Activated T-helper 1 cell treated with anti-CD3 and anti-CD28 coated beads, Interleukin-12 subunit alpha, Interleukin-12 subunit beta, Interleukin-2, Interleukin-4 antibody, amounts not matched to agents 30 ng/mL and 10 ng/mL and 1 ng/mL, durations not matched to agents 14 hours and 24 hours and 36 hours (primary cell): ENCODE results near the gene BCR. TPM values are rescaled to one million over a fixed set of nuclear protein-coding genes. Genes with fewer than 3 reads are reported as not detected.
A peak's percentile ranks its signal among the peaks of the same experiment; 100 is the strongest.

ENCODE experiments used
- DNase-seq: peaks from one replicate; pipeline ENCODE4 v3.0.0; 2021; ENCODE audit warnings: low spot score
- H3K27ac Mint-ChIP-seq: one replicate; pipeline ENCODE4 v1.8.0; 2021; ENCODE audit warnings: mild to moderate bottlenecking, mixed read lengths
- H3K27me3 Mint-ChIP-seq: one replicate; pipeline ENCODE4 v1.8.0; 2022; ENCODE audit warnings: mild to moderate bottlenecking, moderate library complexity, mixed read lengths; ENCODE audit not compliant: insufficient read depth
- H3K36me3 Mint-ChIP-seq: one replicate; pipeline ENCODE4 v1.8.0; 2021; ENCODE audit warnings: low read depth, mixed read lengths
- H3K4me1 Mint-ChIP-seq: one replicate; pipeline ENCODE4 v1.8.0; 2021; ENCODE audit warnings: low read depth, mixed read lengths
- H3K4me3 Mint-ChIP-seq: one replicate; pipeline ENCODE4 v1.8.0; 2021; ENCODE audit warnings: mild to moderate bottlenecking, moderate library complexity, mixed read lengths
- H3K9me3 Mint-ChIP-seq: one replicate; pipeline ENCODE4 v1.8.0; 2021; ENCODE audit warnings: mixed read lengths
- intact Hi-C: fragments of 100-400 bp; cut with micrococcal nuclease; formaldehyde crosslinking; loops from one replicate; pipeline ENCODE4 v1.15.1; 2024
- total RNA-seq: library from RNA; stranded (reverse); gene quantifications from 2 replicates; pipeline ENCODE4 v1.2.3, GENCODE V29; 2022

BCR gene
- total RNA-seq, 1 donor from 2014 or later = 56.8 TPM

DNA sequence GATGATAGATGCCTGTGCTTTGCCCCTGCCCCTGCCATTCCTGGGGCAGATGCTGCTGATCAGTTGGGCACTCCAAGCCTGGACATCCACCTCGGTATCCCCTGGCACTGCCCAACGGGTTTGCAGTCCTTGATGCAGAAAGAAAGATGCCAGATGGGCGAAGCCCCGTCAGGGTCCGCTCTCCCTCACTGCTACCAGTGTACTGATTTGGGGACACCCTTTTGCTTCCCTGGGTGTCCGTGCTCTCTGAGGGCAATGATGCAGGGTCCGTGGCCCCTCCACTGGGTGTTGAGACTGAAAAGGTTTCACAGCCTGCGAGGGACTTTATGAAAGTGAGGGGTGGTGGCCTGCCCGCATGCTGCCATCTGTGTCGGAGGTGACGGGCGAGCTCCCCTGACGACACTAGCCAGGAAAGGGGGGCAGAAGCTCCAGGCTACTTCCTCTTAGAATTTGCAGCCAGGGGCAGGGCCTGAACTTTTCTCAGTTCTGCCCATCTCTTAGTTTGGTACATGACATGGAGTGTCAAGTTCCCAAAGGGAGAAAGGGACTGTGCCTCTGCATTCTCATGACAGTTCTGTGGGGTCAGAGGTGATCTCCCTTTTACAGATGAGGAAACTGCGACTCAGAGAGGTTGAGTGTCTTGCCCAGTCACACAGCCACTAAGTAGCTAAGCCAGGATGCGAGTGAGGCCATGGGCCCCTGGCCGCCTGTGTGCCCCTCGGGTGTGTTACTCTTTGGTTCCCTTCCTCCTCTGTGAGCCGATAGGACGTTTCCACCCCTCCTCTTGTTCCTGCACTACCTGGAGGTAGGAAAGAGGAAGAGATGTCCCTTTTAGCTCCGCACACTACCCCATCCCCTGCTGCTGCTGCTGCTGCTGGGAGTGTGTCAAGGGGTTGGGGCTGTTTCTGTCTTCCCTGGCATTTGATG, 96.6 kb downstream of the BCR start:
- Mint-ChIP-seq H3K27ac (peak overlapping the region; percentile 18), H3K36me3 (peaks cover 10% of the 10 kb centered on the region), H3K4me1 (peaks cover 31% of the 10 kb centered on the region), H3K27me3 (no peaks in the 10 kb centered on the region), H3K4me3 (no peak overlapping the region), H3K9me3 (no peaks in the 10 kb centered on the region)
- intact Hi-C loops = no loop called here
- no peak for DNase-seq

DNA sequence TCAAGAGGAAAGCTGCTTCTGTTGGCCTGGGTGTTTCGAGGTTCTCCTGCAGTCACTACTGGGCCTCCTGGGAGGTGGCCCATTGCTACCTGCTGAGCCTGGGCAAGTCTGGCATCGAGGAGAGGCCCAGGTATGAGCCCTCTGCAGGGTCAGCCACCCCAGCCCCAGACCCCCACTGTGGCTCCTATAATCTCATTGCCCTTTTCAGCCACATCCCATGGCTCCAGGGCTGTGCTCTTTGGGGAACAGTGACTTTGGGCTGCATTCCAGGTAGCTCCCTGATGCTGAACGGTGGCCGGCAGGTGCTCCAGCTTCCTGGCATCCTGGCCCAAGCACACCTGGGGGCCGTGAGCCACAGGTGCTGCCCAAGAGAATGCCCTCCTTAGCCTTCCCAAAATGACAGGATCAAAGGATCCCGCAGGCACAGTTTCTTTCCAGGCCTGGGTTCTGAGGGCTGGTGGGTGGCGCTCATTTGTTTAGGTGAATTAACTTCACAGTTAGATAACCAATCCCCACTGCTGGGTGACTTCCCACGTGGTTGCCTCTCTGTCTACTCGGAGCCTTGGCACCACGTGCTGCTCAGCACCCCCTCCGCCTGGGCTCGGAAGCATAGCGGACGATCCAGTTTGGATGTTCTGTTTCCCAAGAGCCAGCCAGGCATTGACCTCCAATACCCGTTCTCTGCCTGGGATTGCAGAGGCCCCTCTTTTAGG, 97.4 kb downstream of the BCR start:
- Mint-ChIP-seq H3K4me1 (peaks cover 31% of the 10 kb centered on the region), H3K36me3 (peaks cover 10% of the 10 kb centered on the region), H3K4me3 (no peak overlapping the region), H3K27ac (peak overlapping the region; percentile 61), H3K9me3 (no peaks in the 10 kb centered on the region), H3K27me3 (no peaks in the 10 kb centered on the region)
- DNase-seq = no peak
- intact Hi-C loops = no loop called here

DNA sequence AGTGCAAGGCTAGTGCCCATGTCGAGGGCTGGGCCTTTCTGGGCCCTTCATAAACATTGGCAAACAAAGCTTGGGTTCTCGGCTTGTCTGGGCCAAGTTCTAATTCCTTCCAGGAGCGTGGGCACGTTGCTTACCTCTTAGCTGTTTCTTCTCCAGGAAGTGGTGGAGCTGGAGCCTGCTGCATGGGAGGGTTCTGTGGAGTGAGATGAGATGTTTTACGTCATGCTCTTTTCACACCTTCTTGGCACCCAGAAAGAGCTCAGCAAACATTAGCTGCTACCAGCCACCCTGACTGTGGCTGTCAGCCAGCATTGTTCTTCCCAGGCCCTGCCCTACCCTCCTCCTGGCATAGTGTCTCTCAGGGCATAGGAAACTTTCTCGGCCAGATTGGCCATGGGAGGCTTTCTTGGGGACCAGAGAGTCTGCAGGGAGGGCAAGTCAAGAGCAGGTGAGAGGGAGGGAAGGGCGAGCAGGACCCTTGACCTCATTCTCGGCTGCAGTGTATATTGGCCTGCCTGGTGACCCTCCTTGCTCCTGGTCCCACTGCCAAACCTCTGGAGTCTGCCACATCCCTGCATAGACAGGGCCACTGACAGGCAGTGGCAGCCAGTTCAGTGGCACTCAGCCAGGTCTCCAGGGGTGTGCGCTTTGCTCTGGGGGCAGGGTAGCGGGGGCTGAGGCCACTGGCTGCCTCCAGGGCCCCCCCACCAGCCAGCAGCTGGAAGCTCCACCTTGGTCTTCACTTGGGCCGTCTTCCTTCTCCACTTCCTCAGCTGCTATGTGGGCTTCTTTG, 98.8 kb downstream of the BCR start:
- no peaks in the 10 kb centered on the region for H3K27me3 Mint-ChIP-seq
- peaks cover 31% of the 10 kb centered on the region for H3K4me1 Mint-ChIP-seq
- H3K27ac Mint-ChIP-seq = peak overlapping the region; percentile 61
- peaks cover 4% of the 10 kb centered on the region for H3K36me3 Mint-ChIP-seq
- no peaks in the 10 kb centered on the region for H3K9me3 Mint-ChIP-seq
- DNase-seq = no peak
- H3K4me3 Mint-ChIP-seq = peak overlapping the region; percentile 33
- intact Hi-C loops = no loop called here

GRCh38 chr22:23279781-23280180, 99.5 kb downstream of the BCR start:
- Mint-ChIP-seq H3K27me3 (no peaks in the 10 kb centered on the region), H3K9me3 (no peaks in the 10 kb centered on the region), H3K27ac (peak overlapping the region; percentile 58), H3K36me3 (peaks cover 2% of the 10 kb centered on the region), H3K4me3 (peak overlapping the region; percentile 33), H3K4me1 (peaks cover 31% of the 10 kb centered on the region)
- intact Hi-C loops = loop anchor here (2.0 to 5.0 kb wide), 2 partner anchors 37 to 322 kb away; no protein-coding TSS in a partner anchor
- DNase-seq = no peak

DNA sequence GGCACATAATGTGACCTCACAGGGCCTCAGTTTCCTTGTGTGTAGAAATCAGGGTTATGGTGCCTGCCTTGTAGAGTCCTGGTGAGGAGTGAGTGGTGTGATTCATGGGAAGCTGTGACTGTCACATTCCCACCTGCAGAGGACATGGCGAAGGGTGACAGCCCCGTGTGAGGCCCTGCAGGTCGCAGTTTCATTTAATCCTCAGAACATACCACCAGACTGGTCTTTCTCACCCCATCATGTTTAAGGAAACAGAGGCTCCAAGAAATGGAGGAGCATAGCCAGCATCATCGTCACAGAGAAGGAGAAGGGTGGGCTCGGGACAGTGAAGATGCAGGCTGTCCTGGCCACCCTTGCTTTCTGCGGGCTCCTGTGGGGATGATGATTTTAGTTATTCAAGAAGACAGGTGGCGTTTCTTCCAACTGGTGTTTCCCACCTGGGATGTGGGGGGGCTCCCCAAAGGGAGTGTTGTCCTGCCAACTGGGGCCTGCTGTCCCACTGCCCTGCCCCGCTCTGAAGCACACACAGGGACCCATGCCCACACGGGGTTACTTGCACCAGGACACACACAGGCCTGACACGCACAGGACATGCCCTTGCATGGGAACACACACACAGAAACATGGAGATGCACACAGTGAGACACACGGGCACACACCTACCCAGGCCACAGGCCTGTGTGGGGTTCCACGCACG, 100.2 kb downstream of the BCR start:
- intact Hi-C loops = loop anchor here (1.0 to 5.0 kb wide), 4 partner anchors 38 to 323 kb away; no protein-coding TSS in a partner anchor
- DNase-seq = no peak
- Mint-ChIP-seq H3K4me3 (no peak overlapping the region), H3K4me1 (peaks cover 31% of the 10 kb centered on the region), H3K9me3 (no peaks in the 10 kb centered on the region), H3K27me3 (no peaks in the 10 kb centered on the region), H3K27ac (peak overlapping the region; percentile 48), H3K36me3 (peaks cover 2% of the 10 kb centered on the region)

- Mint-ChIP-seq H3K4me3 (no peak overlapping the region), H3K36me3 (peaks cover 2% of the 10 kb centered on the region), H3K9me3 (no peaks in the 10 kb centered on the region), H3K4me1 (peaks cover 31% of the 10 kb centered on the region), H3K27me3 (no peaks in the 10 kb centered on the region), H3K27ac (peak overlapping the region; percentile 48)
- no peak for DNase-seq
- intact Hi-C loops = loop anchor here (1.0 to 5.0 kb wide), 4 partner anchors 38 to 324 kb away; no protein-coding TSS in a partner anchor
Measured at GRCh38 chr22:23281053-23281405, 100.7 kb downstream of the BCR start.

DNA sequence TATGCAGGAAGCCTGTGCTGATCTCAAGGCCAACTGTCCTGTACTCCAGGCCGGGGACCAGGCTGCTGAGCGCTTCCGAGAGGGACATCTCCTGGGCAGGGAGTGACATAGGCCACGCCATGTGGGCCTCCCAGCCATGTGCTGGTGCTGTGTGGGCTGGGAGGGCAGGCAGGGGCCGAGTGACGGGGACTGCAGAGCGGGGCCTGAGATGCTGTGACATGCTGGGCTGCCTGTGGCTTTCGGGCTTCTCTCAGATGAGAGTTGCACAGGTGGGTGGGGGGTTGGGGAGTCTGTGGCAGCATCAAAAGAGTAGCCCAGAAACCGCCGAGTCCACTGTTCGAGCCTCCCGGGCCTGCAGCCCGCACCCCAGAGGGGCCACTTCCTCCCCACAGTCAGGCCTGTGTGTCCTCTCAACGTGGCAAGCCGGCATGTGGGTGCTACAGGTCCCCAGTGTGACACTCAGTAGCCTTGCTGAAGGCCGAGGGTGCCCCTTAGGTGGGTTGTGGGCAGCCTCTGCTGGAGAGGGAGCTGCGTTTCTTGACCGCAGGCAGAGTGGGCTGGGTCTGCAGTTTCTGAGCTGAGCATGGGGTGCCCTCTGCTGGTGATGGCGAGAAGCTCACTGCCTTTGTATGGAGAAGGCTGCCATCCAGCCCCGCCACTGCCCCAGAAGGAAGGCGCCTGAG, 101.2 kb downstream of the BCR start:
- intact Hi-C loops = loop anchor here (1.0 to 5.0 kb wide), 4 partner anchors 39 to 324 kb away; no protein-coding TSS in a partner anchor

GRCh38 chr22:23282089-23282501, 101.8 kb downstream of the BCR start:
- H3K36me3 Mint-ChIP-seq = peaks cover 2% of the 10 kb centered on the region
- no peak for DNase-seq
- H3K4me1 Mint-ChIP-seq = peaks cover 30% of the 10 kb centered on the region
- intact Hi-C loops = loop anchor here (5.0 kb wide), 1 partner anchor 325 kb away; no protein-coding TSS in a partner anchor
- H3K27ac Mint-ChIP-seq = no peak overlapping the region
- no peak overlapping the region for H3K4me3 Mint-ChIP-seq
- H3K9me3 Mint-ChIP-seq = no peaks in the 10 kb centered on the region
- no peaks in the 10 kb centered on the region for H3K27me3 Mint-ChIP-seq

More for the DNA sequence above, 101.2 kb downstream of the BCR start:
- Mint-ChIP-seq H3K4me3 (no peak overlapping the region), H3K27ac (no peak overlapping the region), H3K4me1 (peaks cover 31% of the 10 kb centered on the region), H3K36me3 (peaks cover 2% of the 10 kb centered on the region), H3K9me3 (no peaks in the 10 kb centered on the region), H3K27me3 (no peaks in the 10 kb centered on the region)
- DNase-seq = peak; percentile 68

GRCh38 chr22:23282516-23282915, 102.2 kb downstream of the BCR start:
- no peaks in the 10 kb centered on the region for H3K9me3 Mint-ChIP-seq
- H3K36me3 Mint-ChIP-seq = peaks cover under 1% of the 10 kb centered on the region
- H3K4me3 Mint-ChIP-seq = no peak overlapping the region
- H3K27ac Mint-ChIP-seq = no peak overlapping the region
- intact Hi-C loops = loop anchor here (5.0 kb wide), 1 partner anchor 325 kb away; no protein-coding TSS in a partner anchor
- DNase-seq = no peak
- peaks cover 26% of the 10 kb centered on the region for H3K4me1 Mint-ChIP-seq
- H3K27me3 Mint-ChIP-seq = no peaks in the 10 kb centered on the region

DNA sequence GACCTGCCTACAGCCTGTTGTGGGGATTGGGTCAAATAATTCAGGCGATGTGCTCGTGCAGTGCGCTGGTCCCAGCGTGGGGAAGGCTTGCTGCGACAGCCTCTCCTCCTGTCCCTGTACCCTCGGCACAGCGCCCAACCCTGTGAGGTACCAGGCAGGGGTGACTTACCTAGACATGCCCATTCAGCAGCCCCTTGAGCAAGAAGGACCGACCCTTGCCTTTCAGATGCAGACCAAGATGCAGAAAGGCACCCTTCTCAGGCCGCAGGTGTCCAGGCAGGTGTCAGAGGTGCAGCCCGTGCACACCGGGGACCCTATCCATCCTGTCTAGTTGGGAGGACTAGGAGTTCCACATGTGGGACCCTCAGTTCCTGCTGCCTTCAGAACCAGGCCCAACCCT, 102.7 kb downstream of the BCR start:
- H3K27me3 Mint-ChIP-seq = no peaks in the 10 kb centered on the region
- intact Hi-C loops = loop anchor here (5.0 kb wide), 1 partner anchor 326 kb away; no protein-coding TSS in a partner anchor
- H3K27ac Mint-ChIP-seq = no peak overlapping the region
- no peak for DNase-seq
- H3K4me3 Mint-ChIP-seq = no peak overlapping the region
- H3K4me1 Mint-ChIP-seq = peaks cover 25% of the 10 kb centered on the region
- H3K9me3 Mint-ChIP-seq = no peaks in the 10 kb centered on the region
- no peaks in the 10 kb centered on the region for H3K36me3 Mint-ChIP-seq

DNA sequence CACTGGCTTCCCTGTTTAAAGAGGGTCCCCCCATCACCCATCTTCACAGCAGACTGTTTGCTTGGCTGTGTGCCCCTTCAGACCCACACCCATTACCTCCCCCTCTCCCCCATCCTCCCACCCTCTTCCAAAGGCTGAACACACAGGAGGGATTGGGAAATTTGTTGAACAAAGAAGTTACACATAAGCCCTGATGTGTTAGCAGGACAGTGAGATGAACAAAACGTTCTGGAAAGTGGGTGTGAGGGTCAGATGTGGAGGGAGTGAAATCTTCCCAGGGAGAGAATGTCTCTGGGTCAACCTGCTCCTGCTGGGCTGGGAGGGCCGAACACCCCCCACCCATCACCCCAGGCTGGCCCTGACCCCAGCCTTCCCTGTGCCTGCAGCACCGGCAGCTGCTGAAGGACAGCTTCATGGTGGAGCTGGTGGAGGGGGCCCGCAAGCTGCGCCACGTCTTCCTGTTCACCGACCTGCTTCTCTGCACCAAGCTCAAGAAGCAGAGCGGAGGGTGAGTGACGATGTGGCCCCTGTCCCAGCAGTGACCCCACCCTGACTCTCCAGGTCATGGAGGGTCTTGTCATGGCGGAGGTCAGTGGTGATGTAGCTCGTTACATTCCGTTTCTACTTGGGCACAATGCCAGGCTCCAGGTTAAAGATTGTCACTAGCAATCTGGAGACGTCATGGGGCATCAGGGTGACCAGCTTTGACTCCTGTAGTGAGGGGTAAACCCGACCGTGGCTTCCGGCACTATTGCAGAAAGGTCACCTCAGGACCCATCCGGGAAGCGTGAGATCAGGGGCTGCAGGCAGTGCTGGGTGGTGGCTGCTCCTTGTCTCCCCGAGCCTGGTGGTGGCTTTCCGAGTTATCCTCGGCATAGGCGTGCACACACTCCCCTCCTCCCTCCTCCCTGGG, 103.5 kb downstream of the BCR start:
- intact Hi-C loops = loop anchor here (5.0 kb wide), 1 partner anchor 327 kb away; no protein-coding TSS in a partner anchor
- H3K27ac Mint-ChIP-seq = no peak overlapping the region
- no peak overlapping the region for H3K4me3 Mint-ChIP-seq
- H3K27me3 Mint-ChIP-seq = no peaks in the 10 kb centered on the region
- no peaks in the 10 kb centered on the region for H3K9me3 Mint-ChIP-seq
- DNase-seq = no peak
- H3K36me3 Mint-ChIP-seq = no peaks in the 10 kb centered on the region
- peaks cover 21% of the 10 kb centered on the region for H3K4me1 Mint-ChIP-seq
